ENCODE data around the gene B9D1. TPM values are rescaled to one million over a fixed set of nuclear protein-coding genes. Genes with fewer than 3 reads are reported as not detected.
"Not testable (repeated sequence)": the region's sequence is repeated elsewhere in the genome, so short reads cannot be mapped to it uniquely, and the experiment has no call there.

Gene B9D1
- total RNA-seq, 2 donors from 2014 or later, result 7.7 to 9.8 TPM

GRCh38 chr17:19365499-19365817 lies 2.9 kb upstream of the B9D1 start:
- intact Hi-C loops (cut with DNase I), result loop anchor here in 1 of 2 donors (10.0 kb wide), 1 partner anchor 399 kb away; no protein-coding TSS in a partner anchor
- DNase-seq (ENCODE audit: low spot score), result no peak

- intact Hi-C loops (cut with DNase I), result loop anchor here (5.0 to 10.0 kb wide), 3 partner anchors 87 to 400 kb away; no protein-coding TSS in a partner anchor
- DNase-seq (ENCODE audit: low spot score), result peak; percentile 67
Measured at GRCh38 chr17:19364699-19365498, 2.4 kb upstream of the B9D1 start.

- DNase-seq (ENCODE audit: low spot score), result peak; percentile 17
- intact Hi-C loops (cut with DNase I), result loop anchor here (2.0 to 10.0 kb wide), 4 partner anchors 85 to 401 kb away; no protein-coding TSS in a partner anchor
Measured at GRCh38 chr17:19363460-19364035, 1.0 kb upstream of the B9D1 start.

- intact Hi-C loops (cut with DNase I), result loop anchor here (2.0 to 10.0 kb wide), 4 partner anchors 86 to 402 kb away; no protein-coding TSS in a partner anchor
- DNase-seq (ENCODE audit: low spot score), result no peak
Measured at GRCh38 chr17:19363114-19363438, 553 bp upstream of the B9D1 start.

- intact Hi-C loops (cut with DNase I), result loop anchor here (2.0 to 10.0 kb wide), 4 partner anchors 87 to 403 kb away; no protein-coding TSS in a partner anchor
- peak; percentile 89 for DNase-seq (ENCODE audit: low spot score)
Measured at GRCh38 chr17:19361944-19362276, 613 bp downstream of the B9D1 start.

GRCh38 chr17:19361326-19361725 lies 1.2 kb downstream of the B9D1 start:
- no peak for DNase-seq (ENCODE audit: low spot score)
- intact Hi-C loops (cut with DNase I), result loop anchor here (5.0 to 10.0 kb wide), 3 partner anchors 91 to 403 kb away; no protein-coding TSS in a partner anchor

- no peak for DNase-seq (ENCODE audit: low spot score)
- intact Hi-C loops (cut with DNase I), result loop anchor here (5.0 to 10.0 kb wide), 3 partner anchors 92 to 404 kb away; no protein-coding TSS in a partner anchor
Measured at GRCh38 chr17:19360772-19361171, 1.8 kb downstream of the B9D1 start.

- intact Hi-C loops (cut with DNase I), result loop anchor here (5.0 to 10.0 kb wide), 3 partner anchors 92 to 405 kb away; no protein-coding TSS in a partner anchor
- DNase-seq (ENCODE audit: low spot score), result peak; percentile 43
Measured at GRCh38 chr17:19359856-19360255, 2.7 kb downstream of the B9D1 start.

- peak; percentile 65 for DNase-seq (ENCODE audit: low spot score)
- intact Hi-C loops (cut with DNase I), result no loop called here
Measured at GRCh38 chr17:19359151-19359550, 3.4 kb downstream of the B9D1 start.

GRCh38 chr17:19357761-19358160 lies 4.8 kb downstream of the B9D1 start:
- DNase-seq (ENCODE audit: low spot score), result peak; percentile 28
- intact Hi-C loops (cut with DNase I), result no loop called here

- intact Hi-C loops (cut with DNase I), result no loop called here
- DNase-seq (ENCODE audit: low spot score), result peak; percentile 68
Measured at GRCh38 chr17:19357351-19357750, 5.2 kb downstream of the B9D1 start.

- intact Hi-C loops (cut with DNase I), result no loop called here
- DNase-seq (ENCODE audit: low spot score), result no peak
Measured at GRCh38 chr17:19354748-19355147, 7.8 kb downstream of the B9D1 start.

GRCh38 chr17:19353401-19353800 lies 9.1 kb downstream of the B9D1 start:
- intact Hi-C loops (cut with DNase I), result not testable (repeated sequence)
- DNase-seq (ENCODE audit: low spot score), result peak; percentile 56

GRCh38 chr17:19348806-19349205 lies 13.7 kb downstream of the B9D1 start:
- no peak for DNase-seq (ENCODE audit: low spot score)
- intact Hi-C loops (cut with DNase I), result no loop called here

GRCh38 chr17:19348081-19348650 lies 14.4 kb downstream of the B9D1 start:
- intact Hi-C loops (cut with DNase I), result no loop called here
- DNase-seq (ENCODE audit: low spot score), result peak; percentile 49

- peak; percentile 70 for DNase-seq (ENCODE audit: low spot score)
- intact Hi-C loops (cut with DNase I), result no loop called here
Measured at GRCh38 chr17:19347323-19348080, 15.0 kb downstream of the B9D1 start.

- DNase-seq (ENCODE audit: low spot score), result peak; percentile 94
Measured at GRCh38 chr17:19346351-19347255, 15.9 kb downstream of the B9D1 start.

More at GRCh38 chr17:19346351-19347255, 15.9 kb downstream of the B9D1 start:
- intact Hi-C loops (cut with DNase I), result loop anchor here in 1 of 2 donors (1.0 kb wide), 1 partner anchor 42 kb away; no protein-coding TSS in a partner anchor
